H1 (cell line): ENCODE measurements around the gene EFCAB13. TPM values are rescaled to one million over a fixed set of nuclear protein-coding genes. Genes with fewer than 3 reads are reported as not detected.

ENCODE experiments used
- CTCF ChIA-PET: fragments of 300-600 bp; sonication (Branson Sonifier 250); formaldehyde crosslinking; loops from one replicate; lab custom pipeline; 2021; ENCODE audit not compliant: partially characterized antibody; lab: Charles Lee
- POLR2A ChIA-PET: fragments of 300-600 bp; sonication (Branson Sonifier 250); formaldehyde crosslinking; loops from one replicate; lab custom pipeline; 2021; ENCODE audit warnings: inconsistent platforms; ENCODE audit not compliant: partially characterized antibody; lab: Charles Lee
- DNase-seq, 2 experiments: peaks; one replicate each; pipeline versions ENCODE4 v3.0.0 to v3.0.0-alpha.2; 2010 to 2022; ENCODE audit warnings: low spot score in 2 of 2, low read depth in 1 of 2, mixed read lengths in 1 of 2
- FAIRE-seq: peaks from 2 replicates; lab custom pipeline; 2011; peaks lifted over from hg19 to GRCh38; lab: Jason Lieb, UNC
- H2AFZ ChIP-seq: 2 replicates; pipeline ENCODE4 v1.8.1; 2012; ENCODE audit warnings: low read length, inconsistent platforms
- H2AK5ac ChIP-seq: 2 replicates; pipeline ENCODE4 v1.6.1; 2013; ENCODE audit warnings: low read depth, low read length
- H2BK120ac ChIP-seq: replicated peaks from 2 replicates; pipeline ENCODE3; 2013; ENCODE audit warnings: low read depth, low read length, inconsistent platforms
- H2BK12ac ChIP-seq: 2 replicates; pipeline ENCODE4 v1.6.1; 2013; ENCODE audit warnings: low read depth, low read length
- H2BK15ac ChIP-seq: 2 replicates; pipeline ENCODE4 v1.6.1; 2013; ENCODE audit warnings: low read length
- H2BK20ac ChIP-seq: 2 replicates; pipeline ENCODE4 v1.6.1; 2013; ENCODE audit warnings: low read length
- H2BK5ac ChIP-seq: 2 replicates; pipeline ENCODE4 v1.6.1; 2013; ENCODE audit warnings: low read depth, low read length
- H3K14ac ChIP-seq: 2 replicates; pipeline ENCODE4 v1.6.1; 2013; ENCODE audit warnings: inconsistent platforms; ENCODE audit not compliant: insufficient read length
- H3K18ac ChIP-seq: 2 replicates; pipeline ENCODE4 v1.6.1; 2013; ENCODE audit warnings: low read length; ENCODE audit errors: extremely low read depth
- H3K23ac ChIP-seq: 2 replicates; pipeline ENCODE4 v1.6.1; 2013; ENCODE audit warnings: inconsistent platforms; ENCODE audit not compliant: insufficient read length
- H3K23me2 ChIP-seq: 2 replicates; pipeline ENCODE4 v1.6.1; 2013; ENCODE audit warnings: low read depth, low read length
- H3K27ac ChIP-seq: 2 replicates; pipeline ENCODE4 v1.6.1; 2011; ENCODE audit warnings: low read depth, low read length, inconsistent platforms
- H3K27me3 ChIP-seq, 4 experiments: replicated peaks in 1 of 4; 1 replicate in 1 of 4; 2 replicates in 3 of 4; pipeline versions ENCODE4 v1.6.1 to v1.8.1; 2011 to 2013; ENCODE audit warnings: low read length in 3 of 4, mild to moderate bottlenecking in 3 of 4, inconsistent platforms in 2 of 4, mixed read lengths in 2 of 4, moderate library complexity in 1 of 4; ENCODE audit not compliant: control insufficient read depth in 3 of 4, insufficient read depth in 3 of 4; ENCODE audit errors: extremely low read depth in 1 of 4
- H3K36me3 ChIP-seq, 4 experiments: 2 replicates each; pipeline versions ENCODE4 v1.6.1 to v1.8.1; 2011 to 2013; ENCODE audit warnings: mild to moderate bottlenecking in 4 of 4, low read length in 3 of 4, moderate library complexity in 2 of 4, control low read depth in 1 of 4, inconsistent platforms in 1 of 4; ENCODE audit not compliant: insufficient read depth in 4 of 4, control insufficient read depth in 2 of 4
- H3K4ac ChIP-seq: replicated peaks from 2 replicates; pipeline ENCODE3; 2013; ENCODE audit warnings: low read length, low read depth, mixed read lengths, inconsistent platforms; ENCODE audit not compliant: insufficient read length
- H3K4me1 ChIP-seq, 4 experiments: replicated peaks in 1 of 4; 1 replicate in 1 of 4; 2 replicates in 3 of 4; pipeline versions ENCODE4 v1.6.1 to v1.8.1; 2011 to 2013; ENCODE audit warnings: low read length in 3 of 4, inconsistent platforms in 2 of 4, mixed read lengths in 1 of 4; ENCODE audit not compliant: insufficient read depth in 4 of 4, control insufficient read depth in 3 of 4
- H3K4me2 ChIP-seq, 2 experiments: 2 replicates each; pipeline versions ENCODE4 v1.6.1 to v1.8.1; 2011 to 2013; ENCODE audit warnings: low read depth in 2 of 2, low read length in 2 of 2, control low read depth in 1 of 2, inconsistent platforms in 1 of 2, mild to moderate bottlenecking in 1 of 2; ENCODE audit not compliant: insufficient read depth in 1 of 2
- H3K4me3 ChIP-seq, 4 experiments: fragments of 200-600, 300-600 bp in 1 of 4; sonication (generic), shearing (Covaris generic), sonication (Bioruptor Twin) in 1 of 4; 2 replicates each; pipeline versions ENCODE4 v1.5.1 to v1.8.1; 2011 to 2016; ENCODE audit warnings: low read length in 4 of 4, low read depth in 3 of 4, control low read depth in 2 of 4, inconsistent platforms in 2 of 4, mild to moderate bottlenecking in 2 of 4, mixed read lengths in 1 of 4, moderate library complexity in 1 of 4; ENCODE audit not compliant: insufficient read depth in 2 of 4; ENCODE audit errors: extremely low read depth in 1 of 4
- H3K56ac ChIP-seq: replicated peaks from 2 replicates; pipeline ENCODE3; 2013; ENCODE audit warnings: low read depth, mild to moderate bottlenecking, mixed read lengths, low read length, inconsistent platforms; ENCODE audit not compliant: insufficient read length
- H3K79me1 ChIP-seq: 2 replicates; pipeline ENCODE4 v1.6.1; 2013; ENCODE audit warnings: low read depth, low read length, control low read depth
- H3K79me2 ChIP-seq, 2 experiments: 2 replicates each; pipeline versions ENCODE4 v1.6.1 to v1.8.1; 2012 to 2013; ENCODE audit warnings: low read length in 2 of 2, mild to moderate bottlenecking in 2 of 2, inconsistent platforms in 1 of 2; ENCODE audit not compliant: insufficient read depth in 2 of 2, control insufficient read depth in 1 of 2
- H3K9ac ChIP-seq, 4 experiments: replicated peaks in 1 of 4; 1 replicate in 1 of 4; 2 replicates in 3 of 4; pipeline versions ENCODE4 v1.6.1 to v1.8.1; 2011 to 2013; ENCODE audit warnings: low read depth in 3 of 4, low read length in 3 of 4, control low read depth in 2 of 4, mild to moderate bottlenecking in 2 of 4, moderate library complexity in 2 of 4, inconsistent platforms in 1 of 4; ENCODE audit errors: extremely low read depth in 1 of 4
- H3K9me3 ChIP-seq, 2 experiments: 2 replicates each; pipeline versions ENCODE4 v1.6.1 to v1.8.1; 2012 to 2013; ENCODE audit warnings: mild to moderate bottlenecking in 2 of 2, moderate library complexity in 2 of 2, control low read depth in 1 of 2, inconsistent platforms in 1 of 2, low read depth in 1 of 2, low read length in 1 of 2, mixed read lengths in 1 of 2; ENCODE audit not compliant: insufficient read depth in 2 of 2
- H4K20me1 ChIP-seq, 2 experiments: replicated peaks in 1 of 2; 2 replicates each; pipeline versions ENCODE3 to v1.8.1; 2011 to 2013; ENCODE audit warnings: inconsistent platforms in 2 of 2, low read length in 2 of 2, mild to moderate bottlenecking in 1 of 2; ENCODE audit not compliant: insufficient read depth in 2 of 2, control insufficient read depth in 1 of 2
- H4K5ac ChIP-seq: 2 replicates; pipeline ENCODE4 v1.6.1; 2013; ENCODE audit warnings: low read length, low read depth, mixed read lengths, inconsistent platforms; ENCODE audit not compliant: insufficient read length
- H4K8ac ChIP-seq: 2 replicates; pipeline ENCODE4 v1.8.0; 2013; ENCODE audit warnings: mild to moderate bottlenecking, moderate library complexity, low read length, inconsistent platforms; ENCODE audit not compliant: insufficient read depth; ENCODE audit errors: extremely low read depth
- H4K91ac ChIP-seq: replicated peaks from 2 replicates; pipeline ENCODE3; 2013; ENCODE audit warnings: low read length, mixed read lengths, inconsistent platforms; ENCODE audit not compliant: insufficient read length
- ASH2L ChIP-seq: fragments of 200-600, 300-600 bp; sonication (generic); IDR thresholded peaks from one replicate; pipeline ENCODE4 v1.7.1; 2017; ENCODE audit warnings: low read length
- BCL11A ChIP-seq, 2 experiments: IDR thresholded peaks; one replicate each; pipeline ENCODE4 v1.6.1; 2011; ENCODE audit warnings: low read depth in 2 of 2, low read length in 2 of 2, mild to moderate bottlenecking in 2 of 2
- FOSL1 ChIP-seq: IDR thresholded peaks from 2 replicates; pipeline ENCODE4 v1.6.1; 2011; ENCODE audit warnings: mild to moderate bottlenecking, low read depth, low read length, moderate library complexity; ENCODE audit not compliant: insufficient read depth
- KDM1A ChIP-seq: fragments of 200-600, 300-600 bp; sonication (generic); IDR thresholded peaks from 2 replicates; pipeline ENCODE4 v1.7.1; 2016; ENCODE audit warnings: mild to moderate bottlenecking, low read length, borderline replicate concordance
- KDM5A ChIP-seq: fragments of 200-600 bp; IDR thresholded peaks from 2 replicates; pipeline ENCODE4 v1.7.1; 2012; ENCODE audit warnings: mild to moderate bottlenecking, low read length, inconsistent platforms, mixed read lengths
- MAFK ChIP-seq: IDR thresholded peaks from 2 replicates; pipeline ENCODE4 v1.6.1; 2012; ENCODE audit warnings: low read depth, mild to moderate bottlenecking, improper control_type of control experiment, low read length
- POLR2AphosphoS5 ChIP-seq: IDR thresholded peaks from 2 replicates; pipeline ENCODE4 v1.6.1; 2011; ENCODE audit warnings: low read depth, low read length
- POU5F1 ChIP-seq: IDR thresholded peaks from 2 replicates; pipeline ENCODE4 v1.6.1; 2011; ENCODE audit warnings: low read depth, mild to moderate bottlenecking, low read length, moderate library complexity
- RBBP5 ChIP-seq: IDR thresholded peaks from 2 replicates; pipeline ENCODE4 v1.7.1; 2012; ENCODE audit warnings: low read depth, mild to moderate bottlenecking, inconsistent platforms, low read length, moderate library complexity, borderline replicate concordance
- RXRA ChIP-seq: IDR thresholded peaks from 2 replicates; pipeline ENCODE4 v1.6.1; 2011; ENCODE audit warnings: low read depth, mild to moderate bottlenecking, low read length, moderate library complexity; ENCODE audit not compliant: insufficient read depth
- SP2 ChIP-seq: IDR thresholded peaks from 2 replicates; pipeline ENCODE4 v1.6.1; 2012; ENCODE audit warnings: mild to moderate bottlenecking, low read length, inconsistent platforms
- TAF1 ChIP-seq: IDR thresholded peaks from 2 replicates; pipeline ENCODE4 v1.6.1; 2011; ENCODE audit warnings: mild to moderate bottlenecking, low read depth, low read length
- ZNF274 ChIP-seq: IDR thresholded peaks from 2 replicates; pipeline ENCODE4 v1.7.0; 2012; ENCODE audit warnings: low read length, borderline replicate concordance; ENCODE audit errors: extremely low read depth
- WGBS, 2 experiments: shearing (Covaris generic) in 1 of 2; methylation state at CpG; one replicate each; pipeline versions ENCODE4 v1.1.6 to v1.1.7; 2013 to 2015; ENCODE audit warnings: low lambda C conversion rate in 2 of 2, mixed read lengths in 2 of 2, inconsistent platforms in 1 of 2, low coverage in 1 of 2, missing lambda C conversion rate in 1 of 2; ENCODE audit not compliant: insufficient replicate concordance in 2 of 2, insufficient coverage in 1 of 2, insufficient read length in 1 of 2; ENCODE audit errors: extremely low coverage in 1 of 2, missing lambda C conversion rate in 1 of 2; 5-methylcytosine and 5-hydroxymethylcytosine counted together
- polyA plus RNA-seq, 7 experiments: library from polyadenylated mRNA; depleted of rRNA in 3 of 7; stranded (reverse) in 5 of 7; unstranded in 2 of 7; fragments of >200 nt in 5 of 7; fragments of 200-250 nt in 2 of 7; gene quantifications; 1 replicate in 5 of 7; 2 replicates in 1 of 7; 4 replicates in 1 of 7; pipeline versions ENCODE4 v1.2.1 to v1.2.3, GENCODE V29; 2011 to 2013; ENCODE audit warnings: missing spikeins in 2 of 7, mixed read lengths in 2 of 7
- total RNA-seq: library from RNA; stranded (reverse); fragmentation: NEBNext Ultra II Directional; extraction: Animal tissue kit (Norgen Biotek cat#: 25700); gene quantifications from 2 replicates; pipeline ENCODE4 v1.2.1, GENCODE V29; 2021
- TF ChIP-seq, protein P1 (sequence below): IDR thresholded peaks from 2 replicates; pipeline ENCODE4 v1.6.1; 2012; ENCODE audit warnings: inconsistent platforms

The EFCAB13 gene
- total and polyA plus RNA-seq, 2 of the 8 experiments (the other 6 are each of a cell fraction or from before 2014, with no cell fraction given), result 0.12 to 2.0 TPM

DNA sequence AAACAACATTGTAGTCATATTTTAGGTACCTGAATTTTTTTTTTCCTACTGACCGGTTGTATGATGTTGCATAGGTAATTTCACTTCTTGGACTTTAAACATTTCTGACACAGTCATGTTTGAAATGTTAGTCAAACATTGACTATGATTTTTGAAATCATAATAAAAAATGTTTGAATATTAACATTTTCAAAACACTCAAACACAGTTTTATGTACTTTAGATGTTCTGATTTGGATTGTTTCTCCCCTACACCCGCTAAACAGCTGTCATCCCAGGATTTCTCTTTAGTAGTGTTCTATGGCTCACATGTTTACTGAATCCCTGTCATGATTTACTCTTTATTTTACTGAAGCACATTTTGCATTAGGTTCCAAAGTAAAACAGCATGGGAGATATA lies 104.2 kb downstream of the EFCAB13 start:
- Histone ChIP-seq H2BK12ac (no peak overlapping the region), H3K4me3 (no peak overlapping the region), H4K20me1 (no peaks in the 10 kb centered on the region), H2BK20ac (no peak overlapping the region), H3K4me2 (no peak overlapping the region), H3K27ac (no peak overlapping the region), H4K91ac (no peak overlapping the region), H3K14ac (no peak overlapping the region), H4K5ac (no peak overlapping the region), H2BK15ac (no peak overlapping the region), H3K23ac (no peak overlapping the region), H4K8ac (no peak overlapping the region), H3K9ac (no peak overlapping the region), H3K27me3 (peaks cover 0 to 12% (median 6%) of the 10 kb centered on the region in 4 experiments; a peak in 6 of 7 replicates), H3K36me3 (no peaks in the 10 kb centered on the region), H3K79me1 (no peaks in the 10 kb centered on the region), H2BK120ac (no peak overlapping the region), H2BK5ac (no peak overlapping the region), H3K18ac (no peak overlapping the region), H3K23me2 (peaks cover 5% of the 10 kb centered on the region; the same call in 1 of the 2 replicates), H3K4ac (no peak overlapping the region), H3K79me2 (no peaks in the 10 kb centered on the region), H3K4me1 (no peaks in the 10 kb centered on the region), H3K9me3 (no peaks in the 10 kb centered on the region), H3K56ac (no peak overlapping the region), H2AFZ (no peak overlapping the region), H2AK5ac (no peak overlapping the region)
- 88% methylated on average over 2 of the region's 2 CpGs; no CpG with 5 or more reads in 1 of the 2 experiments for WGBS, 2 experiments
- ChIA-PET CTCF (interaction anchor here (0.6 to 0.9 kb wide), 2 partner anchors 9 kb away, joined by 3 to 6 read pairs; no protein-coding TSS in a partner anchor), POLR2A (no interaction called here)
- DNase-seq, result no peak
- no peak for FAIRE-seq
- TF ChIP-seq KDM5A (no peak), KDM1A (no peak), RBBP5 (no peak), ASH2L (no peak), POLR2AphosphoS5 (no peak), ZNF274 (no peak), RXRA (no peak), TAF1 (no peak), POU5F1 (no peak), BCL11A (IDR thresholded peaks at IDR 0.05; ENCODE audit: low read depth in 2 of 2, low read length in 2 of 2) (no peak), FOSL1 (no peak), MAFK (no peak), SP2 (no peak)
- TF ChIP-seq, protein P1, sequence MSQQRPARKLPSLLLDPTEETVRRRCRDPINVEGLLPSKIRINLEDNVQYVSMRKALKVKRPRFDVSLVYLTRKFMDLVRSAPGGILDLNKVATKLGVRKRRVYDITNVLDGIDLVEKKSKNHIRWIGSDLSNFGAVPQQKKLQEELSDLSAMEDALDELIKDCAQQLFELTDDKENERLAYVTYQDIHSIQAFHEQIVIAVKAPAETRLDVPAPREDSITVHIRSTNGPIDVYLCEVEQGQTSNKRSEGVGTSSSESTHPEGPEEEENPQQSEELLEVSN, result no peak
